PC-3 (cell line): ENCODE measurements around the gene ARHGAP12. TPM values are rescaled to one million over a fixed set of nuclear protein-coding genes. Genes with fewer than 3 reads are reported as not detected.

Source experiments
- ATAC-seq: fragments of 200-7000 bp; cut with Tn5 transposase; 2 replicates; pipeline ENCODE4 v1.9.1; 2020; ENCODE audit warnings: mild to moderate bottlenecking, moderate library complexity
- BruUV-seq: library from RNA; stranded (reverse); fragments of 400-500 nt; replicated peaks from 2 replicates; lab custom pipeline; 2021; lab: Mats Ljungman, UMichigan
- CTCF ChIA-PET: fragments of 300-600 bp; sonication (Branson Sonifier 250); formaldehyde crosslinking; loops from one replicate; lab custom pipeline; 2022; ENCODE audit warnings: antibody characterized with exemption; lab: Charles Lee
- POLR2A ChIA-PET: fragments of 300-600 bp; sonication (Branson Sonifier 250); formaldehyde crosslinking; loops from one replicate; lab custom pipeline; 2022; ENCODE audit warnings: antibody characterized with exemption; ENCODE audit not compliant: unreplicated experiment; lab: Charles Lee
- DNase-seq: peaks from one replicate; pipeline ENCODE4 v3.0.0-alpha.2; 2015
- H2AFZ ChIP-seq: fragments of 300-600 bp; sonication (generic); 2 replicates; pipeline ENCODE4 v1.6.0; 2016; ENCODE audit warnings: antibody characterized with exemption, low read length
- H3F3A ChIP-seq: fragments of 300-600 bp; sonication (generic); one replicate; pipeline ENCODE4 v1.6.0; 2017; ENCODE audit warnings: antibody characterized with exemption, low read length, control low read depth, mild to moderate bottlenecking; ENCODE audit not compliant: unreplicated experiment
- H3K27ac ChIP-seq: fragments of 300-600 bp; sonication (generic); 2 replicates; pipeline ENCODE4 v1.5.1; 2016; ENCODE audit warnings: mild to moderate bottlenecking, low read length
- H3K27me3 ChIP-seq: fragments of 300-600 bp; sonication (generic); 2 replicates; pipeline ENCODE4 v1.6.1; 2016; ENCODE audit warnings: low read length, mixed read lengths
- H3K36me3 ChIP-seq: fragments of 300-600 bp; sonication (generic); 2 replicates; pipeline ENCODE4 v1.6.1; 2016; ENCODE audit warnings: low read depth, mixed run types, low read length, mixed read lengths
- H3K4me1 ChIP-seq: fragments of 300-600 bp; sonication (generic); 2 replicates; pipeline ENCODE4 v1.5.1; 2016; ENCODE audit warnings: low read length; ENCODE audit not compliant: insufficient read depth
- H3K4me2 ChIP-seq: fragments of 300-600 bp; sonication (generic); 2 replicates; pipeline ENCODE4 v1.6.0; 2016; ENCODE audit warnings: low read length
- H3K4me3 ChIP-seq: fragments of 300-600 bp; sonication (generic); 2 replicates; pipeline ENCODE4 v1.5.1; 2016; ENCODE audit warnings: mild to moderate bottlenecking, low read length, mixed read lengths
- H3K79me2 ChIP-seq: fragments of 300-600 bp; sonication (generic); 2 replicates; pipeline ENCODE4 v1.6.1; 2017; ENCODE audit warnings: low read length, mixed read lengths
- H3K9ac ChIP-seq: fragments of 300-600 bp; sonication (generic); 2 replicates; pipeline ENCODE4 v1.6.0; 2016; ENCODE audit warnings: mild to moderate bottlenecking, low read length
- H3K9me2 ChIP-seq: fragments of 300-600 bp; sonication (generic); replicated peaks from 2 replicates; pipeline ENCODE4 v1.6.1; 2016; ENCODE audit warnings: mixed run types, low read length, mixed read lengths
- H3K9me3 ChIP-seq: fragments of 300-600 bp; sonication (generic); 2 replicates; pipeline ENCODE4 v1.6.1; 2016; ENCODE audit warnings: low read length, mixed read lengths
- H4K20me1 ChIP-seq: fragments of 300-600 bp; sonication (generic); 2 replicates; pipeline ENCODE4 v1.6.1; 2016; ENCODE audit warnings: low read length, mixed read lengths
- EZH2 ChIP-seq: fragments of 300-600 bp; sonication (generic); IDR thresholded peaks from one replicate; pipeline ENCODE4 v1.6.1; 2017; ENCODE audit warnings: antibody characterized with exemption, mild to moderate bottlenecking, low read length; ENCODE audit not compliant: unreplicated experiment
- EZH2phosphoT487 ChIP-seq: fragments of 300-600 bp; sonication (generic); IDR thresholded peaks from 2 replicates; pipeline ENCODE4 v1.6.1; 2018; ENCODE audit warnings: mild to moderate bottlenecking, antibody characterized with exemption, low read length, borderline replicate concordance
- intact Hi-C: fragments of 100-400 bp; cut with micrococcal nuclease; formaldehyde crosslinking; loops from 2 replicates; pipeline ENCODE4 v1.9.0; 2023
- total RNA-seq: library from RNA; depleted of rRNA; stranded (reverse); fragments of >200 nt; gene quantifications from 2 replicates; pipeline ENCODE4 v1.2.3, GENCODE V29; 2014
- TF ChIP-seq, protein P1 (sequence below): fragments of 300-600 bp; sonication (generic); conservative IDR thresholded peaks from 2 replicates; pipeline ENCODE4 v1.5.1; 2017; ENCODE audit warnings: antibody characterized with exemption, low read depth, mild to moderate bottlenecking, low read length

ARHGAP12 gene
- total RNA-seq, 1 experiment from 2014 or later: 16.6 TPM

DNA sequence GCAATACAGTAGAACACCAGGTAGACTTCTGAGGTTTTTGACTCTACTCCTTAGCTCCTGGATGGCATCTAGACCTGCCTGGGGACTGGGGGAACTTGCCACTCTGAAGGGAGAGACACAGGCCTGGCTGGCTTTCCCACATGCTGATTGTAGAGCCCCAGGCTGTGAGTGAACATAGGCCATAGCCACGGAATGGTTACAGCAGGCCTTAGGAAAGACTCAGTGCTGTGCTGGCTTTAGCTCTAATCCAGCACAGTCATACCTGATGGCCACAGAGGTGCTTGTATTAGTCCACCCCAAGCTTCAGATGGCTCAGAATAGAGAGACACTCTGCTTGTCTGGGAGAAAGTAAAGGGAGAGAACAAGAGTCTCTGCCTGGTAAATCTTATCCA is 35.0 kb upstream of the ARHGAP12 start:
- ATAC-seq (no peak), DNase-seq (no peak)
- Histone ChIP-seq H3K4me3 (no peak overlapping the region), H3K9me2 (no peaks in the 10 kb centered on the region), H3K79me2 (no peaks in the 10 kb centered on the region), H3F3A (no peaks in the 10 kb centered on the region), H2AFZ (no peak overlapping the region), H3K4me2 (no peak overlapping the region), H3K36me3 (no peaks in the 10 kb centered on the region), H3K9ac (no peak overlapping the region), H3K27ac (no peak overlapping the region), H3K9me3 (no peaks in the 10 kb centered on the region), H4K20me1 (no peaks in the 10 kb centered on the region), H3K4me1 (peaks cover 20% of the 10 kb centered on the region), H3K27me3 (no peaks in the 10 kb centered on the region)
- intact Hi-C loops: no loop called here
- BruUV-seq: no TSS peak
- ChIA-PET POLR2A (no interaction called here), CTCF (no interaction called here)
- TF ChIP-seq EZH2phosphoT487 (no peak), EZH2 (no peak)
- TF ChIP-seq, protein P1, sequence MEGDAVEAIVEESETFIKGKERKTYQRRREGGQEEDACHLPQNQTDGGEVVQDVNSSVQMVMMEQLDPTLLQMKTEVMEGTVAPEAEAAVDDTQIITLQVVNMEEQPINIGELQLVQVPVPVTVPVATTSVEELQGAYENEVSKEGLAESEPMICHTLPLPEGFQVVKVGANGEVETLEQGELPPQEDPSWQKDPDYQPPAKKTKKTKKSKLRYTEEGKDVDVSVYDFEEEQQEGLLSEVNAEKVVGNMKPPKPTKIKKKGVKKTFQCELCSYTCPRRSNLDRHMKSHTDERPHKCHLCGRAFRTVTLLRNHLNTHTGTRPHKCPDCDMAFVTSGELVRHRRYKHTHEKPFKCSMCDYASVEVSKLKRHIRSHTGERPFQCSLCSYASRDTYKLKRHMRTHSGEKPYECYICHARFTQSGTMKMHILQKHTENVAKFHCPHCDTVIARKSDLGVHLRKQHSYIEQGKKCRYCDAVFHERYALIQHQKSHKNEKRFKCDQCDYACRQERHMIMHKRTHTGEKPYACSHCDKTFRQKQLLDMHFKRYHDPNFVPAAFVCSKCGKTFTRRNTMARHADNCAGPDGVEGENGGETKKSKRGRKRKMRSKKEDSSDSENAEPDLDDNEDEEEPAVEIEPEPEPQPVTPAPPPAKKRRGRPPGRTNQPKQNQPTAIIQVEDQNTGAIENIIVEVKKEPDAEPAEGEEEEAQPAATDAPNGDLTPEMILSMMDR: no peak

DNA sequence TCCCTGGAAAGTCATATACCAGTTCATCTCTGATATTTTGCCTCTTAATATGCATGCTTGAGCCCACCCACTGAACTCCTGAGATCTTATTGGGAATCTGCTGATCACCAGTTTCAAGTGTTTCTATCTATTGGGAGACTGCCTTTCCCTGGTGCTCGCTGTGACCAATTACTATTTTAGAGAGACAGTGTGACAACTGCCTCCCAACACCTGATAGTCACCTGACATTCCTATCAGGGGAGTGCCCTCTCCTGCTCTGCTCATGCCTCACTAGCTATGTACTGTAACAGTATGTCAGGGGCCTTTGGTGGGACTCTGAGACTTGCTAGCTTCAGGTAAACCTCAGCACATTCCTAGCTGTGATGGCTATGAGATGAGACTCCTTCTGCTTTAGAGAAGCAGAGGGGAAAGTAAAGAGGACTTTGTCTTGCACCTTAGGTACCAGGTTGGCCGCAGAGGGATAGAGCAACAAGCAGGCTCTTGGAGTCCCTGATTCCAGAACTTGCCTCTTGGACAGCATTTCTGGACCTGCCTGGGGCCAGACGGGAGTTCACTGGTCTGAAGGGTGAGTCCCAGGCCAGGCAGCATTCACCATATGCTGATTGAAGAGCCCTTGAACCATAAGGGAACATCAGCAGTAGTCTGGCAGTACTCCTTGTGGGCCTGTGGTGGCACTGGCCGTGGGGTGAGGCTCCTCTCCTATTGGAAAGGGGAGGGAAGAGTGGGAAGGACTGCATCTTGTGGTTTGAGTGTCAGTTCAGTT is 34.4 kb upstream of the ARHGAP12 start:
- Histone ChIP-seq H3K27me3 (no peaks in the 10 kb centered on the region), H3K27ac (no peak overlapping the region), H3K9me3 (no peaks in the 10 kb centered on the region), H3F3A (no peaks in the 10 kb centered on the region), H3K4me2 (no peak overlapping the region), H3K4me1 (peaks cover 20% of the 10 kb centered on the region), H3K4me3 (no peak overlapping the region), H2AFZ (no peak overlapping the region), H3K9me2 (no peaks in the 10 kb centered on the region), H3K9ac (no peak overlapping the region), H3K36me3 (no peaks in the 10 kb centered on the region), H4K20me1 (no peaks in the 10 kb centered on the region), H3K79me2 (no peaks in the 10 kb centered on the region)
- no peak for DNase-seq
- CTCF ChIA-PET: no interaction called here
- TF ChIP-seq EZH2: no peak
- TF ChIP-seq, protein P1: no peak
- TF ChIP-seq EZH2phosphoT487: no peak
- POLR2A ChIA-PET: no interaction called here
- BruUV-seq: no TSS peak
- ATAC-seq: no peak
- intact Hi-C loops: no loop called here
